Caco-2 (cell line): Measurements from ENCODE around the gene MAP3K7CL. TPM values are rescaled to one million over a fixed set of nuclear protein-coding genes. Genes with fewer than 3 reads are reported as not detected.

Experiments
- BruUV-seq: library from RNA; stranded (reverse); fragments of 400-500 nt; replicated peaks from 2 replicates; lab custom pipeline; 2021; lab: Mats Ljungman, UMichigan
- CTCF ChIA-PET: fragments of 300-600 bp; sonication (Branson Sonifier 250); formaldehyde crosslinking; loops from one replicate; lab custom pipeline; 2022; ENCODE audit warnings: antibody characterized with exemption; lab: Charles Lee
- POLR2A ChIA-PET: fragments of 300-600 bp; sonication (Branson Sonifier 250); formaldehyde crosslinking; loops from one replicate; lab custom pipeline; 2022; ENCODE audit warnings: antibody characterized with exemption; lab: Charles Lee
- DNase-seq, 2 experiments: peaks; one replicate each; pipeline versions ENCODE4 v3.0.0 to v3.0.0-alpha.2; 2020 to 2022
- H3K27me3 ChIP-seq: replicated peaks from 2 replicates; pipeline ENCODE4 v1.6.0; 2011; ENCODE audit warnings: low read length; ENCODE audit not compliant: control insufficient read depth, insufficient read depth
- H3K36me3 ChIP-seq: 2 replicates; pipeline ENCODE4 v1.5.1; 2011; ENCODE audit warnings: low read length; ENCODE audit not compliant: control insufficient read depth, insufficient read depth
- H3K4me1 ChIP-seq: fragments of 250-450 bp; sonication (Bioruptor Pico); 2 replicates; pipeline ENCODE4 v1.5.1; 2020; ENCODE audit warnings: mild to moderate bottlenecking
- H3K4me3 ChIP-seq: 2 replicates; pipeline ENCODE4 v1.5.1; 2011; ENCODE audit warnings: low read depth, mild to moderate bottlenecking, control low read depth, low read length
- H3K9me3 ChIP-seq: fragments of 250-450 bp; sonication (Bioruptor Pico); 2 replicates; pipeline ENCODE4 v1.5.1; 2020; ENCODE audit warnings: mild to moderate bottlenecking, moderate library complexity
- H3K27ac Mint-ChIP-seq: one replicate; pipeline ENCODE4 v1.8.0; 2022; ENCODE audit warnings: mixed read lengths; ENCODE audit not compliant: unreplicated experiment
- H3K27me3 Mint-ChIP-seq: one replicate; pipeline ENCODE4 v1.8.0; 2022; ENCODE audit warnings: mixed read lengths; ENCODE audit not compliant: insufficient read depth, unreplicated experiment
- H3K36me3 Mint-ChIP-seq: one replicate; pipeline ENCODE4 v1.8.0; 2022; ENCODE audit warnings: mild to moderate bottlenecking, mixed read lengths; ENCODE audit not compliant: insufficient read depth, unreplicated experiment
- H3K4me1 Mint-ChIP-seq: one replicate; pipeline ENCODE4 v1.8.0; 2022; ENCODE audit warnings: low read depth, mixed read lengths; ENCODE audit not compliant: unreplicated experiment
- H3K4me3 Mint-ChIP-seq: one replicate; pipeline ENCODE4 v1.8.0; 2022; ENCODE audit warnings: mild to moderate bottlenecking, moderate library complexity, mixed read lengths; ENCODE audit not compliant: unreplicated experiment
- H3K9me3 Mint-ChIP-seq: one replicate; pipeline ENCODE4 v1.8.0; 2022; ENCODE audit warnings: mixed read lengths; ENCODE audit not compliant: unreplicated experiment
- CTCF ChIP-seq, 2 experiments: fragments of 200-600 bp in 1 of 2; IDR thresholded peaks; 1 replicate in 1 of 2; 2 replicates in 1 of 2; pipeline versions ENCODE4 v1.5.1 to v1.8.0; 2011 to 2022; ENCODE audit warnings: antibody characterized with exemption in 1 of 2, control low read depth in 1 of 2, inconsistent platforms in 1 of 2, low read depth in 1 of 2, low read length in 1 of 2, mild to moderate bottlenecking in 1 of 2, moderate library complexity in 1 of 2; ENCODE audit not compliant: insufficient read depth in 1 of 2, severe bottlenecking in 1 of 2, unreplicated experiment in 1 of 2
- intact Hi-C: fragments of 100-400 bp; cut with micrococcal nuclease; formaldehyde crosslinking; loops from one replicate; pipeline ENCODE4 v1.10.0; 2022; ENCODE audit not compliant: unreplicated experiment
- total RNA-seq: library from RNA; stranded (reverse); gene quantifications from 2 replicates; pipeline ENCODE4 v1.2.3, GENCODE V29; 2022

MAP3K7CL gene
- total RNA-seq, 1 experiment from 2014 or later = 8.2 TPM

GRCh38 chr21:29102791-29103257 is 27.6 kb upstream of the MAP3K7CL start:
- no peak for DNase-seq
- H3K27me3 ChIP-seq = no peaks in the 10 kb centered on the region
- Mint-ChIP-seq H3K4me3 (no peak overlapping the region), H3K27ac (no peak overlapping the region), H3K27me3 (no peaks in the 10 kb centered on the region), H3K4me1 (peaks cover 29% of the 10 kb centered on the region), H3K9me3 (no peaks in the 10 kb centered on the region), H3K36me3 (peaks cover 24% of the 10 kb centered on the region)
- no peaks in the 10 kb centered on the region; the same call in 1 of the 2 replicates for H3K36me3 ChIP-seq
- POLR2A ChIA-PET = no interaction called here
- H3K4me3 ChIP-seq = no peak overlapping the region
- BruUV-seq = no TSS peak
- TF ChIP-seq CTCF (IDR thresholded peaks at IDR 0.05; ENCODE audit: insufficient read depth in 1 of 2, low read depth in 1 of 2, low read length in 1 of 2, severe bottlenecking in 1 of 2, unreplicated experiment in 1 of 2) = no peak
- CTCF ChIA-PET = no interaction called here
- intact Hi-C loops = no loop called here
- H3K9me3 ChIP-seq = no peaks in the 10 kb centered on the region
- H3K4me1 ChIP-seq = peaks cover 35% of the 10 kb centered on the region

GRCh38 chr21:29104239-29104708 is 26.2 kb upstream of the MAP3K7CL start:
- H3K9me3 ChIP-seq = no peaks in the 10 kb centered on the region
- no peak for TF ChIP-seq CTCF (IDR thresholded peaks at IDR 0.05; ENCODE audit: insufficient read depth in 1 of 2, low read depth in 1 of 2, low read length in 1 of 2, severe bottlenecking in 1 of 2, unreplicated experiment in 1 of 2)
- peaks cover 24% of the 10 kb centered on the region for H3K36me3 Mint-ChIP-seq
- H3K27me3 Mint-ChIP-seq = no peaks in the 10 kb centered on the region
- H3K4me3 ChIP-seq = no peak overlapping the region
- no peak overlapping the region for H3K4me3 Mint-ChIP-seq
- ChIA-PET CTCF (interaction anchor here (0.7 kb wide), 1 partner anchor 31 kb away, joined by 3 read pairs; the partner anchor contains the start of gene CCT8), POLR2A (no interaction called here)
- no peaks in the 10 kb centered on the region for H3K27me3 ChIP-seq
- no TSS peak for BruUV-seq
- DNase-seq = no peak
- no peak overlapping the region for H3K27ac Mint-ChIP-seq
- H3K9me3 Mint-ChIP-seq = no peaks in the 10 kb centered on the region
- peaks cover 15% of the 10 kb centered on the region for H3K4me1 Mint-ChIP-seq
- no peaks in the 10 kb centered on the region; the same call in 1 of the 2 replicates for H3K36me3 ChIP-seq
- intact Hi-C loops = no loop called here
- H3K4me1 ChIP-seq = peaks cover 22% of the 10 kb centered on the region

GRCh38 chr21:29105218-29105617 is 25.2 kb upstream of the MAP3K7CL start:
- H3K9me3 ChIP-seq = no peaks in the 10 kb centered on the region
- ChIA-PET CTCF (interaction anchor here (0.6 kb wide), 1 partner anchor 139 kb away, joined by 3 read pairs; no protein-coding TSS in a partner anchor), POLR2A (interaction anchor here (0.5 kb wide), 1 partner anchor 200 kb away, joined by 7 read pairs; no protein-coding TSS in a partner anchor)
- Mint-ChIP-seq H3K9me3 (no peaks in the 10 kb centered on the region), H3K4me3 (no peak overlapping the region), H3K36me3 (peaks cover 17% of the 10 kb centered on the region), H3K4me1 (peaks cover 10% of the 10 kb centered on the region), H3K27ac (peak overlapping the region; percentile 40), H3K27me3 (no peaks in the 10 kb centered on the region)
- intact Hi-C loops = loop anchor here (1.0 kb wide), 1 partner anchor 10 kb away; no protein-coding TSS in a partner anchor
- H3K4me1 ChIP-seq = peaks cover 12% of the 10 kb centered on the region
- DNase-seq = peak; percentile 8 to 50
- TF ChIP-seq CTCF (IDR thresholded peaks at IDR 0.05; ENCODE audit: insufficient read depth in 1 of 2, low read depth in 1 of 2, low read length in 1 of 2, severe bottlenecking in 1 of 2, unreplicated experiment in 1 of 2) = no peak
- BruUV-seq = no TSS peak
- no peaks in the 10 kb centered on the region for H3K27me3 ChIP-seq
- no peak overlapping the region for H3K4me3 ChIP-seq
- H3K36me3 ChIP-seq = no peaks in the 10 kb centered on the region; the same call in 1 of the 2 replicates
